Sigmoid colon (tissue), 3 donors: ENCODE measurements around the gene BIN2.
A peak's percentile ranks its signal among the peaks of the same experiment; 100 is the strongest.

Experiments used
- POLR2A ChIP-seq, 2 donors: fragments of 450-650 bp; IDR thresholded peaks; one replicate each; pipeline ENCODE4 v1.6.1; 2016; ENCODE audit warnings: antibody characterized with exemption in 2 of 2, mild to moderate bottlenecking in 2 of 2, moderate library complexity in 2 of 2
- TF ChIP-seq, protein P1 (sequence below), 4 experiments: fragments of 450-650 bp in 3 of 4; fragments of 200-600 bp in 1 of 4; IDR thresholded peaks; one replicate each; pipeline ENCODE4 v1.5.1; 2016 to 2019; ENCODE audit warnings: antibody characterized with exemption in 4 of 4, mild to moderate bottlenecking in 3 of 4, moderate library complexity in 2 of 4

- no peak for TF ChIP-seq POLR2A (IDR thresholded peaks at IDR 0.05)
- TF ChIP-seq, protein P1, sequence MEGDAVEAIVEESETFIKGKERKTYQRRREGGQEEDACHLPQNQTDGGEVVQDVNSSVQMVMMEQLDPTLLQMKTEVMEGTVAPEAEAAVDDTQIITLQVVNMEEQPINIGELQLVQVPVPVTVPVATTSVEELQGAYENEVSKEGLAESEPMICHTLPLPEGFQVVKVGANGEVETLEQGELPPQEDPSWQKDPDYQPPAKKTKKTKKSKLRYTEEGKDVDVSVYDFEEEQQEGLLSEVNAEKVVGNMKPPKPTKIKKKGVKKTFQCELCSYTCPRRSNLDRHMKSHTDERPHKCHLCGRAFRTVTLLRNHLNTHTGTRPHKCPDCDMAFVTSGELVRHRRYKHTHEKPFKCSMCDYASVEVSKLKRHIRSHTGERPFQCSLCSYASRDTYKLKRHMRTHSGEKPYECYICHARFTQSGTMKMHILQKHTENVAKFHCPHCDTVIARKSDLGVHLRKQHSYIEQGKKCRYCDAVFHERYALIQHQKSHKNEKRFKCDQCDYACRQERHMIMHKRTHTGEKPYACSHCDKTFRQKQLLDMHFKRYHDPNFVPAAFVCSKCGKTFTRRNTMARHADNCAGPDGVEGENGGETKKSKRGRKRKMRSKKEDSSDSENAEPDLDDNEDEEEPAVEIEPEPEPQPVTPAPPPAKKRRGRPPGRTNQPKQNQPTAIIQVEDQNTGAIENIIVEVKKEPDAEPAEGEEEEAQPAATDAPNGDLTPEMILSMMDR (IDR thresholded peaks at IDR 0.05): peak in 1 of 4 experiments; percentile 10
These were observed 85.9 kb downstream of the BIN2 start for GRCh38 chr12:51238037-51238509.
